IPS-18a (cell line): ENCODE data around the gene PSD2.

ENCODE experiments used
- H3K27ac ChIP-seq: one replicate; pipeline ENCODE4 v1.5.1; 2013; ENCODE audit warnings: low read length
- H3K27me3 ChIP-seq: one replicate; pipeline ENCODE4 v1.6.1; 2013; ENCODE audit warnings: mild to moderate bottlenecking, low read length; ENCODE audit not compliant: control insufficient read depth, insufficient read depth
- H3K36me3 ChIP-seq: one replicate; pipeline ENCODE4 v1.6.1; 2013; ENCODE audit warnings: low read depth, low read length; ENCODE audit not compliant: control insufficient read depth
- H3K4me1 ChIP-seq: one replicate; pipeline ENCODE4 v1.6.1; 2013; ENCODE audit warnings: low read depth, low read length; ENCODE audit not compliant: control insufficient read depth
- H3K4me3 ChIP-seq: one replicate; pipeline ENCODE4 v1.5.1; 2013; ENCODE audit warnings: low read length
- H3K9ac ChIP-seq: one replicate; pipeline ENCODE4 v1.6.1; 2013; ENCODE audit warnings: mild to moderate bottlenecking, low read length, moderate library complexity
- H3K9me3 ChIP-seq: one replicate; pipeline ENCODE4 v1.6.1; 2013; ENCODE audit warnings: low read depth, low read length; ENCODE audit not compliant: control insufficient read depth

Gene PSD2

DNA sequence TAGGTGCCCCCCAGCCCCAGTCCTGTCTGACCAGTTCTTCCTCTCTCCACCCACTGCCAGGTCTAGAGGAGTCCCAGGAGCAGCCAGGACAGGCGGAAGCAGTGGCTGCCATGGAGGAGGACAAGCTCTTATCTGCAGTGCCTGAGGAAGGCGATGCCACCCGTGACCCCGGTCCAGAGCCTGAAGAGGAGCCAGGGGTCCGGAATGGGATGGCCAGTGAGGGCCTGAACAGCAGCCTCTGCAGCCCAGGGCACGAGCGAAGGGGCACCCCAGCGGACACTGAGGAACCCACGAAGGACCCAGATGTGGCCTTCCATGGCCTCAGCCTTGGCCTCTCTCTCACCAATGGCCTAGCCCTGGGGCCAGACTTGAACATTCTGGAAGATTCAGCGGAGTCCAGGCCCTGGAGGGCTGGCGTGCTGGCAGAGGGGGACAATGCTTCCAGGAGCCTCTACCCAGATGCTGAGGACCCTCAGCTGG, 13.8 kb downstream of the PSD2 start:
- no peaks in the 10 kb centered on the region for H3K4me1 ChIP-seq
- no peak overlapping the region for H3K4me3 ChIP-seq
- no peak overlapping the region for H3K27ac ChIP-seq
- no peak overlapping the region for H3K9ac ChIP-seq
- H3K27me3 ChIP-seq = no peaks in the 10 kb centered on the region
- H3K9me3 ChIP-seq = no peaks in the 10 kb centered on the region
- no peaks in the 10 kb centered on the region for H3K36me3 ChIP-seq

- H3K9me3 ChIP-seq = no peaks in the 10 kb centered on the region
- no peak overlapping the region for H3K4me3 ChIP-seq
- H3K27me3 ChIP-seq = no peaks in the 10 kb centered on the region
- no peaks in the 10 kb centered on the region for H3K36me3 ChIP-seq
- H3K27ac ChIP-seq = no peak overlapping the region
- no peaks in the 10 kb centered on the region for H3K4me1 ChIP-seq
- no peak overlapping the region for H3K9ac ChIP-seq
Measured at GRCh38 chr5:139810341-139811273, 15.0 kb downstream of the PSD2 start.

GRCh38 chr5:139811274-139811607, 15.6 kb downstream of the PSD2 start:
- H3K27me3 ChIP-seq = no peaks in the 10 kb centered on the region
- no peaks in the 10 kb centered on the region for H3K36me3 ChIP-seq
- no peak overlapping the region for H3K4me3 ChIP-seq
- no peaks in the 10 kb centered on the region for H3K4me1 ChIP-seq
- no peak overlapping the region for H3K9ac ChIP-seq
- H3K9me3 ChIP-seq = no peaks in the 10 kb centered on the region
- H3K27ac ChIP-seq = no peak overlapping the region

DNA sequence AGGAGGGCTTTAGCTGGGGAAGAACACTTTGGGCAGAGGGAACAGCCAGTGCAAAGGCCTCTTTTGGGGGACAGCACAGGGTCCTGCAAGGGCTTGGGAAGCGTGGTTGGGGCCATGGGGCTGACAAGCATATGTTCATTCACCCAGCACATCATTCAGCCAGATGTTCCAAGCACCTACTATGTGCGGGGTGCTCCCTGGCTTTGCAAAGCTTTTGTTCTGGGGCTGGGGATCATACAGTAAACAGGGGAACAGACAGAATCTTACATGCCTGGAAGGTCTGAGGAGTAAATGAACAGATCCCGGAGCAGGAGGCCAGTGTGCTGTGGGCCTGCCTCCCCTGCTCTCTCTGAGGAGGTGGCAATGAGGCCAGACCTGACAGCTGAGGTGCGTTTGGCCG, 16.7 kb downstream of the PSD2 start:
- no peak overlapping the region for H3K9ac ChIP-seq
- no peaks in the 10 kb centered on the region for H3K9me3 ChIP-seq
- no peak overlapping the region for H3K27ac ChIP-seq
- H3K27me3 ChIP-seq = no peaks in the 10 kb centered on the region
- H3K4me3 ChIP-seq = no peak overlapping the region
- no peaks in the 10 kb centered on the region for H3K4me1 ChIP-seq
- no peaks in the 10 kb centered on the region for H3K36me3 ChIP-seq

DNA sequence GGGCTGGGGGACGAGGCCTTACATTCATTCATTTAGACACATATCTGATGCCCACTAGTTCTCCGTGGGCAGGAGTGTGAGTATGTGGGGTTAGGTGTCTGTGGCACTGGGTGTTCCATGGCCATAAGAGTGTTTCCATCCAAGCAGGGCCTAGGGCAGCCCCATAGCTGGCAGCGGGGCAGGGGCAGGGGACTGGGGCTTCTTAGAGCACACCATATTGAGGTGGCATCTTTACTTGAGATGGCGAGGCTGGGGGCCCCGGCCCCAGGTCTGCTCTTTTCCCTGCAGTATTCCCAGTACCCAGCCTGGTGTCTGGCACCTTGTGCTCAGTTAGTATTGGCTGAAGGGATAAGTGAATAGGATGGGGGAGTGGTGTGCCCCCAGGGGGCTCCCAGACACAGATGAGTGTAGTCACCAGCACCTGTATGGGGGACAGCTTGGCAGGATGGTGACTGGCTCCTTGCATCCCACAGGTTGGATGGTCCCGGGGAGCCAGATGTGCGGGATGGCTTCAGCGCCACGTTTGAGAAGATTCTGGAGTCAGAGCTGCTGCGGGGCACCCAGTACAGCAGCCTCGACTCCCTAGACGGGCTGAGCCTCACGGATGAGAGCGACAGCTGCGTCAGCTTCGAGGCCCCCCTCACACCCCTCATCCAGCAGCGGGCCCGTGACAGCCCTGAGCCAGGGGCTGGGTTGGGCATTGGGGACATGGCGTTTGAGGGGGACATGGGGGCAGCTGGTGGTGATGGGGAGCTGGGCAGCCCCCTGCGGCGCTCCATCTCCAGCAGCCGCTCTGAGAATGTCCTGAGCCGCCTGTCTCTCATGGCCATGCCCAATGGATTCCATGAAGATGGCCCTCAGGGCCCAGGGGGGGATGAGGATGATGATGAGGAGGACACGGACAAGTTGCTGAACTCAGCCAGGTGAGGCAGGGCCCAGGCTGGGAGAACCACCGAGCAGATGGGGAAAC, 17.5 kb downstream of the PSD2 start:
- H3K4me3 ChIP-seq = no peak overlapping the region
- no peak overlapping the region for H3K27ac ChIP-seq
- H3K27me3 ChIP-seq = no peaks in the 10 kb centered on the region
- no peaks in the 10 kb centered on the region for H3K9me3 ChIP-seq
- no peaks in the 10 kb centered on the region for H3K36me3 ChIP-seq
- no peaks in the 10 kb centered on the region for H3K4me1 ChIP-seq
- H3K9ac ChIP-seq = no peak overlapping the region

DNA sequence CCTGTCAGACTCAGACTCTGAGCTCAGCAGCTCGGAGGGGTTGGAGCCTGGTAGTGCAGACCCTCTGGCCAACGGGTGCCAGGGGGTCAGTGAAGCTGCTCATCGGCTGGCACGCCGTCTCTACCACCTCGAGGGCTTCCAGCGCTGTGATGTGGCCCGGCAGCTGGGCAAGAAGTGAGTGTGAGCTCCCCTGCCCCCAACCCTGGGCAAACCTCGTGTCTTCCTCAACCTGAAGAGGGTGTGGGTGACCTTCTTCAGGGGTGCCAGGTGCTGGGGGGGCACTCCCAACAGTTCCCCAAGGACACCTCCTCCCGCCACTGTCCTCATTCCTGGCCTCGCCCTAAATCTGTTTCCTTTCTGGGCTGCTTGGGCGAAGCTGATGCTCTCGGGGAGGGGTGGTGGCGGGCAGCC, 18.6 kb downstream of the PSD2 start:
- Histone ChIP-seq H3K9me3 (no peaks in the 10 kb centered on the region), H3K4me1 (no peaks in the 10 kb centered on the region), H3K27ac (no peak overlapping the region), H3K9ac (no peak overlapping the region), H3K4me3 (no peak overlapping the region), H3K27me3 (no peaks in the 10 kb centered on the region), H3K36me3 (no peaks in the 10 kb centered on the region)

DNA sequence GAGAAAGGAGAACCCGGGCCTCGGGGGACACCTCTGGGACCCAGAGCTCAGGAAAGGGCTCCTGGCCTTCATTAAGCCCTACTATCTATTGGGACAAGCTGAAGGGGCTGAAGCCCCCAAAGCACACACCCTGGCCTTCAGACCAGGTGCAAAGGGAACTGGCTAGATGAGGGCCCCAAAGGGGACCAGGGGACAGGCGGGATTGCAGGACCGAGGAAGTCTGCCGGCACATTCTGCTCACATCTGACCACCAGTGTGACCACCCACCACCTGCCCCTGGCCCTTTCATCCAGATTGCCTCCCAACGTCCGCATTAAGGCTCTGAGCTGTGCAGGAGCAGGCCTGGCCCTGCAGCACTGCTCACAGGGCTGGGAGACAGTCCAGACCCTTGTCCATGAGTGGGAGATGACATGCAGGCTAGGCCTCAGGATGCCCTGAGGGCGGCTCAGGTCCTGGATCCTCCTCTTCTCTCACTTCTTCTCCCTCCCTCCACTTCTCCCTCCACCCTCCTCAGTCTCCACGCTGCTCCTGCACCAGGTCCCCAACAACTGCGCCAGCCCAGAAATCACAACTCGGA, 19.2 kb downstream of the PSD2 start:
- Histone ChIP-seq H3K27me3 (no peaks in the 10 kb centered on the region), H3K9ac (no peak overlapping the region), H3K27ac (no peak overlapping the region), H3K4me3 (no peak overlapping the region), H3K9me3 (no peaks in the 10 kb centered on the region), H3K36me3 (no peaks in the 10 kb centered on the region), H3K4me1 (no peaks in the 10 kb centered on the region)

GRCh38 chr5:139816566-139816965, 21.0 kb downstream of the PSD2 start:
- no peak overlapping the region for H3K9ac ChIP-seq
- no peaks in the 10 kb centered on the region for H3K27me3 ChIP-seq
- no peak overlapping the region for H3K4me3 ChIP-seq
- H3K36me3 ChIP-seq = no peaks in the 10 kb centered on the region
- H3K27ac ChIP-seq = no peak overlapping the region
- H3K4me1 ChIP-seq = no peaks in the 10 kb centered on the region
- H3K9me3 ChIP-seq = no peaks in the 10 kb centered on the region

- Histone ChIP-seq H3K9ac (no peak overlapping the region), H3K4me3 (no peak overlapping the region), H3K36me3 (no peaks in the 10 kb centered on the region), H3K27me3 (no peaks in the 10 kb centered on the region), H3K4me1 (no peaks in the 10 kb centered on the region), H3K9me3 (no peaks in the 10 kb centered on the region), H3K27ac (no peak overlapping the region)
Measured at GRCh38 chr5:139817362-139817761, 21.8 kb downstream of the PSD2 start.

- no peaks in the 10 kb centered on the region for H3K4me1 ChIP-seq
- H3K27ac ChIP-seq = no peak overlapping the region
- H3K9ac ChIP-seq = no peak overlapping the region
- no peaks in the 10 kb centered on the region for H3K36me3 ChIP-seq
- H3K9me3 ChIP-seq = no peaks in the 10 kb centered on the region
- H3K27me3 ChIP-seq = no peaks in the 10 kb centered on the region
- no peak overlapping the region for H3K4me3 ChIP-seq
Measured at GRCh38 chr5:139817970-139818369, 22.4 kb downstream of the PSD2 start.

GRCh38 chr5:139820130-139820529, 24.5 kb downstream of the PSD2 start:
- Histone ChIP-seq H3K9me3 (no peaks in the 10 kb centered on the region), H3K36me3 (no peaks in the 10 kb centered on the region), H3K9ac (no peak overlapping the region), H3K27me3 (no peaks in the 10 kb centered on the region), H3K4me1 (no peaks in the 10 kb centered on the region), H3K4me3 (no peak overlapping the region), H3K27ac (no peak overlapping the region)
